GM23248 (cell line): Measurements from ENCODE around the gene CXCL17.

ENCODE experiments used
- EZH2 ChIP-seq: fragments of 200-600 bp; sonication (generic); IDR thresholded peaks from 2 replicates; pipeline ENCODE4 v1.6.1; 2018; ENCODE audit warnings: antibody characterized with exemption, mild to moderate bottlenecking; ENCODE audit not compliant: insufficient read depth, poor library complexity, severe bottlenecking
- EZH2phosphoT487 ChIP-seq: fragments of 200-600 bp; sonication (generic); IDR thresholded peaks from 2 replicates; pipeline ENCODE4 v1.6.1; 2018; ENCODE audit warnings: antibody characterized with exemption, moderate library complexity, mild to moderate bottlenecking, low read depth; ENCODE audit not compliant: insufficient read depth

- TF ChIP-seq EZH2 = no peak
- TF ChIP-seq EZH2phosphoT487 = no peak
Measured at GRCh38 chr19:42421591-42422031, 21.1 kb downstream of the CXCL17 start.
